ENCODE results near the gene DBI. TPM values are rescaled to one million over a fixed set of nuclear protein-coding genes. Genes with fewer than 3 reads are reported as not detected.

Gene DBI
- total and polyA plus RNA-seq, 2 of the 13 experiments (the other 11 are each of a cell fraction or from before 2014, with no cell fraction given): 330 to 659 TPM

- TF ChIP-seq ZNF510 (CRISPR knock-in tag; IDR thresholded peaks at IDR 0.05; ENCODE audit: low read depth) (no peak), PPARG (CRISPR knock-in tag; conservative IDR thresholded peaks at IDR 0.05) (peak; percentile 99), PRDM10 (CRISPR knock-in tag; IDR thresholded peaks at IDR 0.05; ENCODE audit: low read depth) (no peak; the same call in 1 of the 2 replicates), SMARCC2 (IDR thresholded peaks at IDR 0.05) (no peak), ZNF333 (CRISPR knock-in tag; IDR thresholded peaks at IDR 0.05; ENCODE audit: borderline replicate concordance) (no peak), RBM39 (IDR thresholded peaks at IDR 0.05; ENCODE audit: low read depth, low read length, poor library complexity, severe bottlenecking) (peak; percentile 32), PAX8 (CRISPR knock-in tag; IDR thresholded peaks at IDR 0.05; ENCODE audit: borderline replicate concordance) (no peak; the same call in 1 of the 2 replicates), ZBTB14 (CRISPR knock-in tag; IDR thresholded peaks at IDR 0.05) (no peak), ZNF879 (CRISPR knock-in tag; IDR thresholded peaks at IDR 0.05) (no peak; the same call in 1 of the 2 replicates), SKI (IDR thresholded peaks at IDR 0.05; ENCODE audit: partially characterized antibody) (peak; percentile 31), ARID3A (IDR thresholded peaks at IDR 0.05; ENCODE audit: low read depth, low read length) (no peak), EED (CRISPR knock-in tag; IDR thresholded peaks at IDR 0.05) (0 out of 2 replicates have a peak, but pooled peaks have one; percentile 52), ZNF713 (CRISPR knock-in tag; IDR thresholded peaks at IDR 0.05) (peak; percentile 25; the same call in 1 of the 2 replicates), ZNF280B (CRISPR knock-in tag; IDR thresholded peaks at IDR 0.05; ENCODE audit: borderline replicate concordance) (no peak), PITX1 (CRISPR knock-in tag; IDR thresholded peaks at IDR 0.05) (peak; percentile 63; the same call in 1 of the 2 replicates), RARA (CRISPR knock-in tag; IDR thresholded peaks at IDR 0.05) (peak; percentile 76)
- TF ChIP-seq, protein P1, sequence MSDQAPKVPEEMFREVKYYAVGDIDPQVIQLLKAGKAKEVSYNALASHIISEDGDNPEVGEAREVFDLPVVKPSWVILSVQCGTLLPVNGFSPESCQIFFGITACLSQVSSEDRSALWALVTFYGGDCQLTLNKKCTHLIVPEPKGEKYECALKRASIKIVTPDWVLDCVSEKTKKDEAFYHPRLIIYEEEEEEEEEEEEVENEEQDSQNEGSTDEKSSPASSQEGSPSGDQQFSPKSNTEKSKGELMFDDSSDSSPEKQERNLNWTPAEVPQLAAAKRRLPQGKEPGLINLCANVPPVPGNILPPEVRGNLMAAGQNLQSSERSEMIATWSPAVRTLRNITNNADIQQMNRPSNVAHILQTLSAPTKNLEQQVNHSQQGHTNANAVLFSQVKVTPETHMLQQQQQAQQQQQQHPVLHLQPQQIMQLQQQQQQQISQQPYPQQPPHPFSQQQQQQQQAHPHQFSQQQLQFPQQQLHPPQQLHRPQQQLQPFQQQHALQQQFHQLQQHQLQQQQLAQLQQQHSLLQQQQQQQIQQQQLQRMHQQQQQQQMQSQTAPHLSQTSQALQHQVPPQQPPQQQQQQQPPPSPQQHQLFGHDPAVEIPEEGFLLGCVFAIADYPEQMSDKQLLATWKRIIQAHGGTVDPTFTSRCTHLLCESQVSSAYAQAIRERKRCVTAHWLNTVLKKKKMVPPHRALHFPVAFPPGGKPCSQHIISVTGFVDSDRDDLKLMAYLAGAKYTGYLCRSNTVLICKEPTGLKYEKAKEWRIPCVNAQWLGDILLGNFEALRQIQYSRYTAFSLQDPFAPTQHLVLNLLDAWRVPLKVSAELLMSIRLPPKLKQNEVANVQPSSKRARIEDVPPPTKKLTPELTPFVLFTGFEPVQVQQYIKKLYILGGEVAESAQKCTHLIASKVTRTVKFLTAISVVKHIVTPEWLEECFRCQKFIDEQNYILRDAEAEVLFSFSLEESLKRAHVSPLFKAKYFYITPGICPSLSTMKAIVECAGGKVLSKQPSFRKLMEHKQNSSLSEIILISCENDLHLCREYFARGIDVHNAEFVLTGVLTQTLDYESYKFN (CRISPR knock-in tag; conservative IDR thresholded peaks at IDR 0.05): peak; percentile 68
These were observed 809 bp downstream of the DBI start (continued) for GRCh38 chr2:119367472-119368099.

Data from HepG2 (cell line).